HG03469 (cell line): Measurements from ENCODE around the gene CMTM7.
"Not testable (repeated sequence)": the region's sequence is repeated elsewhere in the genome, so short reads cannot be mapped to it uniquely, and the experiment has no call there.

Experiments
- ATAC-seq: cut with Tn5 transposase; IDR thresholded peaks from one replicate; pipeline ENCODE4 v1.9.1; 2021; ENCODE audit warnings: mild to moderate bottlenecking, moderate library complexity, moderate number of reproducible peaks; ENCODE audit not compliant: unreplicated experiment

Gene CMTM7

GRCh38 chr3:32455609-32456428, 64.2 kb downstream of the CMTM7 start:
- no peak for ATAC-seq

- ATAC-seq, result no peak
Measured at GRCh38 chr3:32456429-32457130, 64.9 kb downstream of the CMTM7 start.

DNA sequence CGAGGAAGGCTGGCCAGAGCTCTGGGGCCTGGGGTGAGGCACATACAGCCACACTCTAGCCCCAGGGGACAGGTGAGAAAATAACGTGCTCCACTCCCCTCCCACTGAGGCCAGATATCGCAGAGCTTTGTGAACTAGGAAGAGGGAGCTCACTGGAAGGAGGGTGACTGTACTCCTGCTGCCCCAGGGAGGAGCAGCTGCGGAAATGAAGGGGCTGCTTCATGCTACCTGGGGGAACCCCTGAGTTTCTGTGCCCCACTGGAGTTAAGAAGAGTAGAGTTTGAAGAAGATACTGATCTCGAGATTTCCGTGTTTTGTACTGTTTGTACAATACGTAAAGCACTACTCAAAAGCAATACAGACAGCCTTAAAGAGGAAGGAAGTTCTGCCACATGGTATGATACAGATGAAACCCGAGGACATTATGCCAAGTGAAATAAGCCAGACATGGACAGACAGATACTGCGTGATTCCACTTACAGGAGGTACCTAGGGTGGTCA, 66.4 kb downstream of the CMTM7 start:
- no peak for ATAC-seq

DNA sequence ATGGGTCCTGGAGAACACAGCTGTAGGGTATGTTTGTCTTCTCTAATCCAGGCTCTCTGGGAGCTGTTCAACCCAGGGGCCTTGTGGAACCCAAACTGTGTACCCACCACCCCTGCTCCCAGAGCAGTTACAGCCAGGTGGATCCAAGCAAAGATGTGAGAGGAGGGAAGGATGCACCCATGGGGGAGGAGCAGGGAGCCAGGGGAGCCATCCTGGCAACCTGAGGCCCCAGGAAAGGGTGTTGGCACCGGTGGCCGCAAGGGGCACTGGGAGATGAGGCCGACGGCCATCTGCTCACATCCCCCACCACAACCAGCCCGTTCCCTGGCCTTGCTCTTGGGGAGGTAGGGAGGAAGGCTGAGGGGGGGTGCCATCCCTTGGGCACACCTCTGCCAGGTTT, 67.8 kb downstream of the CMTM7 start:
- no peak for ATAC-seq

- ATAC-seq, result peak; percentile 61
Measured at GRCh38 chr3:32460031-32460749, 68.5 kb downstream of the CMTM7 start.

GRCh38 chr3:32460817-32461496, 69.3 kb downstream of the CMTM7 start:
- ATAC-seq, result not testable (repeated sequence)

DNA sequence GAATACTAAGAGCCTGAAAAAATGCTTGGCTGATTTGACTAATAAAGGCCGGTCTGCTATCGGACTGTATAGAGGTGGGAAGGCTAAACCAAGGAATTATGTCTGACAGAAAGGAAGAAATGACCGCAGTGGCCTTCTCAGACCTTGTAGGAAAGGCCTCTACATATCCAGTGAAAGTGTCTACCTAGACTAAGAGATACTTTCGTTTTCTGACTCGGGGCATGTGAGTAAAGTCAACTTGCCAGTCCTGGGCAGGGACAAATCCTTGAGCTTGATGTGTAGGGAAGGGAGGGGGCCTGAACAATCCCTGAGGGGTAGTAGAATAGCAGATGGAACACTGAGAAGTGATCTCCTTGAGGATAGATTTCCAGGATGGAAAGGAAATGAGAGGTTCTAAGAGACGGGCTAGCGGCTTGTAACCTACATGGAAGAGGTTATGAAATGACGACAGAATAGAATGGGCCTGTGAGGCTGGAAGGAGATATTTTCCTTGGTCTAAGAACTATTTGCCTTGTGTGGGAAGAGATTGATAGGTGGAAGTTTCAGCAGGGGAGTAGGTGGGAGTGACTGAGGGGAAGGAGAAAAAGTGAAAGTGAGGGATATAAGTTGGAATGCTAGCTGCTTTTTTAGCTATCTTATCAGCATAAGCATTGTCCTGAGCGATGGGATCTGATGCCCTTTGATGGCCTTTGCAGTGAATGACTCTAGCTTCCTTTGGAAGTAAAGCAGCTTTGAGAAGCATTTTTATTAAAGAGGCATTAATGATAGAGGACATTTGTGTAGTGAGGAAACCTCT, 70.7 kb downstream of the CMTM7 start:
- ATAC-seq, result not testable (repeated sequence)

DNA sequence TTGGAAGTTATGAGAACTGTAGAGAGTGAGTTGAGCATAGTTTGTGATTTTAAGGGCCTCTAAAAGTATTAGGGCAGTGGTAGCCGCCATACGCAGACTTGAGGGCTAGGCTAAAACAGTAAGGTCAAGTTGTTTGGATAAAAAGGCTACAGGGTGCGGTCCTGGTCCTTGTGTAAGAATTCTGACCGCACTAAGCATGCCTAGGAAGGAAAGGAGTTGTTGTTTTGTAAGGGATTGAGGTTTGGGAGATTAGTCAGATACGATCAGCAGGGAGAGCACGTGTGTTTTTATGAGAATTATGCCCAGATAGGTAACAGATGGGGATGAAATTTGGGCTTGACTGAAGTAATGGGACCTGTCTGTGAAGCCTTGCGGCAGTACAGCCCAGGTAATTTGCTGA, 71.8 kb downstream of the CMTM7 start:
- not testable (repeated sequence) for ATAC-seq

- ATAC-seq, result not testable (repeated sequence)
Measured at GRCh38 chr3:32464726-32465125, 73.1 kb downstream of the CMTM7 start.

DNA sequence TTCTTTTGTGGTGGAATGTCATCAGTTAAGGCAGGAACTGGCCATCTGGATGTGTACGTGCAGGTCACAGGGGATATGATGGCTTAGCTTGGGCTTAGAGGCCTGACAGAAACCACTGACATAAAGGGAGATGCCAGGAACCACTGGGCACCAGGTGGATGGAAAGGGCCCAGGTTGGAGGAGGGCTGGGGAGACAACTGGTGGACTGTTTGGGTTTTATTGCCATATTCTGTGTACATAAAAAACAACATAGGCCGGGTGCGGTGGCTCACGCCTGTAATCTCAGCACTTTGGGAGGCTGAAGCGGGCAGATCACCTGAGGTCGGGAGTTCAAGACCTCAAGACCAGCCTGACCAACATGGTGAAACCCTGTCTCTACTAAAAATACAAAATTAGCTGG, 75.2 kb downstream of the CMTM7 start:
- ATAC-seq, result not testable (repeated sequence)

- ATAC-seq, result no peak
Measured at GRCh38 chr3:32467333-32468070, 75.8 kb downstream of the CMTM7 start.

DNA sequence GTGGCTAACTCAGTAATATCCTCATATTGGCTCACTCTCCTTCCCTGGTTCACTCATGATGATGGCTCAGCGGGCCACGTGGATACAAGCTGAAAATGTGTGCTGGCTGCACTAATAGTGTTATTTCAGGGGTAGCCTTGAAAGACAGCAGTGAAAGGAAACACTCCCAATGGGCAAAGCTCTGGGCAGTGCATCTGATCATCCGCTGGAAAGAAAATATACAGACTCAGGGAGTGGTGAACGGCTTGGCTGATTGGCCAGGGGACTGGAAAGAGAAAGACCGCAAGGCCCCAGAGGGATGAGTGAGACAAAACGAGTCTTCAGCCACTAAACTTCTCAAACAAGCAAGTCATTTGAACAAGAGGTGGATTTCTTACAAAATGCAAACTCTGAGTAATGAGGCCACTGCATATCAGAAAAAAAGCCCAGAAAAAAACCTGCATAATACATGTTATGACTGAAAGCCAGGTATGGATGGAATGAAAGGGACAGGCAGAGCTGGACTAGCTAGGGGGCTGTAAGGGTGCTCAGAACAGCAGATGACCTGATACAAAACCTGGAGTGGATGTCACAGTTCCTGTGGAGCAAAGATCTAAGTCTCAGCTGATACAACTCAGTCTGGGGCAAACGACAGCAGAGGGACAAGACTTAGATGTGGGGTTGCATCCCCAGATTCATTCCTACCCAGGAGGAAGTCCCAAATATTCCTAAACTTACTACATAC, 77.7 kb downstream of the CMTM7 start:
- ATAC-seq, result peak; percentile 12

DNA sequence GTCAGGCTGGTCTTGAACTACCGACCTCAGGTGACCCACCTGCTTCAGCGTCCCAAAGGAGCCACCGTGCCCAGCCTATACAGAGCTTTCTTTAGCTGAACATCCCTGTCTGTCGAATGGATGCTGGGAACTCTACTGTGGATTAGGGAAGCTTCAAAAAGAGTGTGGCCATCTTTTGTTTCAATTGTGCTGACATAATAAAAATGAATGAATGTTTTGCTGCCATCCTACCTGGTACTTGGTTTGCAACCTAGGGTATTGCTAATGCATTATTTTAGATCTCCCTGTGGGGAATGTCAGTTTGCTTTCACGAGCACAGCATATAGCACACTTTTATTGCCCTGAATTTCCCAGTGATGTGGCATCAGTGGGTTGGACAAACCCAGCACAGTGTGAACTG, 78.7 kb downstream of the CMTM7 start:
- no peak for ATAC-seq

DNA sequence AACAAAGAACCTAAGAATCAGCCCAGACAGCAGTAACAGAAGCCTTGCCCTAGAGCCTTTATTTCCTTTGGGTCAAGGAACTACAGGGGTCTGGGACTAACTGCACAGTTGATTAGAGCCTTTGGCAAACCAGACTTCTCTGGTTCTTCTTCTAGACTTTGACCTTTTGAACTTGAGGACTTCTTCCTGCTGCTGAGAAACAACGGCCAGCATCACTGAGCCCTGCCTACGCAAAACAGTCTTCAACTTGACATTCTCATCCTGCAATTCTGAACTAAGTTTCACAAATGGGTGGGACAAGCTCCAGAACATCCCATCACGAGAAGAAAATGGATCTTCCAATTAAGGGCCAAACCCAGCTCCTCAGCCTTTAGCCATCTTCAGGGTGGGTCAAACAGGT, 79.6 kb downstream of the CMTM7 start:
- no peak for ATAC-seq

DNA sequence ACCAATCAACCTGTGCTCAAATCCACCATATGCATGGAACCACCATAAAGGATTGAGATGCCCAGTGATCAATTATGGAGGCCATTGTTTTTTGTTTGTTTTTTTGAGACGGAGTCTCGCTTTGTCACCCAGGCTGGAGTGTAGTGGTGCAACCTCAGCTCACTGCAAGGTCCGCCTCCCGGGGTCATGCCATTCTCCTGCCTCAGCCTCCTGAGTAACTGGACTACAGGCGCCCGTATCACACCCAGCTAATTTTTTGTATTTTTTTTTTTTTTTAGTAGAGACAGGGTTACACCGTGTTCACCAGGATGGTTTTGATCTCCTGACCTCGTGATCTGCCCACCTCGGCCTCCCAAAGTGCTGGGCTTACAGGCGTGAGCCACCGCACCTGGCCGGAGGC, 80.5 kb downstream of the CMTM7 start:
- ATAC-seq, result not testable (repeated sequence)

- ATAC-seq, result no peak
Measured at GRCh38 chr3:32474201-32474600, 82.5 kb downstream of the CMTM7 start.

DNA sequence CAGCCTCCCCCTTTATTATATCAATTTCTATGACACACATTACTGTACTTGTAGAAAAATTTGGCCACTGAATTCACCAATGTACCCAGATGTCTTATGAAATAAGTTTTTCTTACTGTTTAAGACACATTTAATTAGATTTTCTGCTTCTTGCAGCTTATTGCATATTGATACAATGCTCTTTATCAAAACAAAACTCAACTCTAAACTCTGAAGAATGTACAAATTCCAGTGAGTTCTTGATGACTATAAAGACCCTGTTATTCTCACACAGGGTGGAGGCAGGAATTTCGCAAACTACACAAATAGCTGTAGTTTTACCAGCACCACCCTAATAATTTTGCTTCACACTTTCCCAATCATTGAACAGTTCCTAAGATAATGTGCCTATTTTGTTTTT, 89.0 kb downstream of the CMTM7 start:
- ATAC-seq, result no peak

DNA sequence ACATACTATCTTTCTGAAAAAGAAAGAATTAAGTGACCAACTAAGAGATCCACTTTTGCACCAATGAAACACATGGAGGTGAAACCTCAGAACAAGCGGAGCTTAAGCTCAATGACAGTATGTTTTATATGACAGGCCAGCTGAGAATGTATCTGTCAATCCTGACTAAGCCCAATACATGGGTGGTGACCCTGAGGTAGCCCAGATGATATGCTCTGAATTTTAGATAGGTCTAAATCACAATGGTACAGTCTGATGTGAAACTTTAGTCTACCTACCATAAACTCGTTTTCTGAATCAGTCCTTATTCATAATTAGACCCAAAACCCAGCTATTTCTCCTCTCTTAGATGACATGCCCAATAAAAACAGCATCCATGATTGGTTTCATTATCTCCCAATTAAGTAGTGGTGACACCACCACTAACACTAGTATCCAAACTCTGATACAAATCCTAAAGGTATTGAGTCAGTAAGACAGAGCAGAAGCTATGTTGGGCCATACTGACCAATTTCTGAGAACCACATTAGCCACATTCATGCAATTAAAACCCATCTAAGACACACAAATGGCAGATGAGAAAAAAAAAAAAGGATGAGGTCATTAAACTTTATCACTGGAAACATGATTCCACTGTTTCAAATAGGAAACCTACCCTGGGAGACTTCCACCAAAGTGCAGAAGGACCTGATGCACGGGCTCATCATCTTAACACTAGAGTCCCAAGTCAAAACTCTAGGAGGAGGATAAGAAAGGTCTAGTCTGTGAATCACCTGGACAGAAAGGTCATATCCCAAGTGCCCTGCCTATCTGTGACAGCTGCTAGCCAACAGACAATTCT, 90.4 kb downstream of the CMTM7 start:
- ATAC-seq, result no peak
